Measurements from ENCODE around the gene MED14. TPM values are rescaled to one million over a fixed set of nuclear protein-coding genes. Genes with fewer than 3 reads are reported as not detected.
A peak's percentile ranks its signal among the peaks of the same experiment; 100 is the strongest.

Gene MED14
- total and polyA plus RNA-seq, 2 experiments from 2014 or later = 11.0 to 26.7 TPM

GRCh38 chrX:40622479-40623138 is 112.7 kb downstream of the MED14 start:
- DNase-seq (ENCODE audit: low read depth in 1 of 2, low spot score in 1 of 2) = no peak
- TF ChIP-seq CTCF (IDR thresholded peaks at IDR 0.05; ENCODE audit: low read depth, low read length) = no peak
- H3K27ac ChIP-seq = no peak overlapping the region
- no peak overlapping the region for H3K4me3 ChIP-seq
- H3K27me3 ChIP-seq = no peaks in the 10 kb centered on the region
- no peaks in the 10 kb centered on the region for H3K9me3 ChIP-seq (ENCODE audit: low read depth)
- no peaks in the 10 kb centered on the region for H3K4me1 ChIP-seq (ENCODE audit: low read depth)
- no peaks in the 10 kb centered on the region for H3K36me3 ChIP-seq

- H3K27ac ChIP-seq = no peak overlapping the region
- no peak for DNase-seq (ENCODE audit: low read depth in 1 of 2, low spot score in 1 of 2)
- H3K36me3 ChIP-seq = no peaks in the 10 kb centered on the region
- H3K27me3 ChIP-seq = no peaks in the 10 kb centered on the region
- no peaks in the 10 kb centered on the region for H3K9me3 ChIP-seq (ENCODE audit: low read depth)
- no peak overlapping the region for H3K4me3 ChIP-seq
- no peak for TF ChIP-seq CTCF (IDR thresholded peaks at IDR 0.05; ENCODE audit: low read depth, low read length)
- no peaks in the 10 kb centered on the region for H3K4me1 ChIP-seq (ENCODE audit: low read depth)
Observed at GRCh38 chrX:40617566-40617965, 117.8 kb downstream of the MED14 start.

GRCh38 chrX:40615976-40616375 is 119.4 kb downstream of the MED14 start:
- no peak for TF ChIP-seq CTCF (IDR thresholded peaks at IDR 0.05; ENCODE audit: low read depth, low read length)
- no peaks in the 10 kb centered on the region for H3K4me1 ChIP-seq (ENCODE audit: low read depth)
- no peak for DNase-seq (ENCODE audit: low read depth in 1 of 2, low spot score in 1 of 2)

GRCh38 chrX:40612511-40612910 is 122.8 kb downstream of the MED14 start:
- H3K4me3 ChIP-seq = no peak overlapping the region
- DNase-seq (ENCODE audit: low read depth in 1 of 2, low spot score in 1 of 2) = no peak
- H3K27ac ChIP-seq = no peak overlapping the region
- no peaks in the 10 kb centered on the region for H3K27me3 ChIP-seq
- no peaks in the 10 kb centered on the region for H3K36me3 ChIP-seq
- no peaks in the 10 kb centered on the region for H3K9me3 ChIP-seq (ENCODE audit: low read depth)
- no peaks in the 10 kb centered on the region for H3K4me1 ChIP-seq (ENCODE audit: low read depth)
- TF ChIP-seq CTCF (IDR thresholded peaks at IDR 0.05; ENCODE audit: low read depth, low read length) = no peak

More at GRCh38 chrX:40615976-40616375, 119.4 kb downstream of the MED14 start:
- no peaks in the 10 kb centered on the region for H3K27me3 ChIP-seq
- H3K36me3 ChIP-seq = no peaks in the 10 kb centered on the region
- no peak overlapping the region for H3K27ac ChIP-seq
- no peaks in the 10 kb centered on the region for H3K9me3 ChIP-seq (ENCODE audit: low read depth)
- no peak overlapping the region for H3K4me3 ChIP-seq

- no peak for TF ChIP-seq CTCF (IDR thresholded peaks at IDR 0.05; ENCODE audit: low read depth, low read length)
- no peak overlapping the region for H3K27ac ChIP-seq
- peak in 1 of 2 donors; percentile 9 for DNase-seq (ENCODE audit: low read depth in 1 of 2, low spot score in 1 of 2)
- no peaks in the 10 kb centered on the region for H3K36me3 ChIP-seq
- H3K4me1 ChIP-seq (ENCODE audit: low read depth) = no peaks in the 10 kb centered on the region
- H3K9me3 ChIP-seq (ENCODE audit: low read depth) = no peaks in the 10 kb centered on the region
- no peak overlapping the region for H3K4me3 ChIP-seq
- H3K27me3 ChIP-seq = no peaks in the 10 kb centered on the region
Observed at GRCh38 chrX:40607381-40607780, 128.0 kb downstream of the MED14 start.
